ES-I3 (cell line): ENCODE data around the gene RC3H2.
"Not testable (repeated sequence)": the region's sequence is repeated elsewhere in the genome, so short reads cannot be mapped to it uniquely, and the experiment has no call there.

ENCODE experiments used
- H3K36me3 ChIP-seq: 2 replicates; pipeline ENCODE4 v1.6.1; 2013; ENCODE audit warnings: mild to moderate bottlenecking, low read length, control low read depth, moderate library complexity; ENCODE audit not compliant: insufficient read depth
- H3K4me1 ChIP-seq: 2 replicates; pipeline ENCODE4 v1.6.1; 2013; ENCODE audit warnings: mild to moderate bottlenecking, control low read depth, low read length; ENCODE audit not compliant: insufficient read depth
- H3K9ac ChIP-seq: 2 replicates; pipeline ENCODE4 v1.6.1; 2013; ENCODE audit warnings: low read depth, mild to moderate bottlenecking, low read length, moderate library complexity
- H3K9me3 ChIP-seq: 2 replicates; pipeline ENCODE4 v1.6.1; 2013; ENCODE audit warnings: mild to moderate bottlenecking, low read length, moderate library complexity; ENCODE audit not compliant: control insufficient read depth, insufficient read depth

Gene RC3H2

DNA sequence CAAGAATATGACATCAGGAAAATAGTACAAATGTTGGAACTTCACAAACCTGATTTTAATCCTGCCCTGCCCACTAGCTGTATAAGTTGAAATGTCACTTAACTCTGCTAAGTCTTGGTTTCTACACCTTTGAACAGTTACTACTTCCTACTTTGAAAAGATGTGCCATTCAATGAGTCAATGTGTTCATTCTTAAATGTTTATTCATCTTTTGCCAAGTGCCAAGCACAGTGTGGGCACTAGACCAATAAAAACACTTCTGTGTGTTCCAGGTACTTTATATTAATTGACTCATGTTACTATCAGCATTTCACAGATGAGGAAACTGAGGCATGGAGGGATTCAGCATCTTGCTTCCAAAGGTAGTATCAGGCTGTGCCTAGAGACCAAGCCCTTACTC is 89.6 kb downstream of the RC3H2 start:
- no peaks in the 10 kb centered on the region for H3K9me3 ChIP-seq
- H3K4me1 ChIP-seq: no peaks in the 10 kb centered on the region
- no peak overlapping the region for H3K9ac ChIP-seq
- 0 out of 2 replicates have a peak, but pooled peaks cover 6% of the 10 kb centered on the region for H3K36me3 ChIP-seq

DNA sequence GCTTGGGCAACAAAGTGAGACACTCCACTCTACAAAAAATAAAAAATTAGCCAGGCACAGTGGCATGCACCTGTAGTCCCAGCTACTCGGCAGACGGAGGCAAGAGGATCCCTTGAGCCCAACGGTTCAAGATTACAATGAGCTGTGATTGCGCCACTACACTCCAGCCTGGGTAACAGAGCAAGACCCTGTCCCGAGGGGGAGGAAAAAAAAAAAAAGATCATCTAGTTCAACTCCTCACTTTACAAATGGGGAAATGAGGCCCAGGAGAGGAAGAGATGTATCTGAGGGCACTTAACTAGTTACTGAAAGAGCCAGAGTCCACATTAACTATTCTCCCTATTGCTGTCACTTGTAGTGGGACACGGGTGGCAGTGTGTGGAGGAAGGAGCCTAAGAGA is 90.6 kb downstream of the RC3H2 start:
- Histone ChIP-seq H3K9ac (no peak overlapping the region), H3K36me3 (no peaks in the 10 kb centered on the region), H3K4me1 (no peaks in the 10 kb centered on the region), H3K9me3 (no peaks in the 10 kb centered on the region)

GRCh38 chr9:122812736-122813135 is 92.4 kb downstream of the RC3H2 start:
- no peaks in the 10 kb centered on the region for H3K9me3 ChIP-seq
- H3K4me1 ChIP-seq: no peaks in the 10 kb centered on the region
- no peak overlapping the region for H3K9ac ChIP-seq
- no peaks in the 10 kb centered on the region for H3K36me3 ChIP-seq

DNA sequence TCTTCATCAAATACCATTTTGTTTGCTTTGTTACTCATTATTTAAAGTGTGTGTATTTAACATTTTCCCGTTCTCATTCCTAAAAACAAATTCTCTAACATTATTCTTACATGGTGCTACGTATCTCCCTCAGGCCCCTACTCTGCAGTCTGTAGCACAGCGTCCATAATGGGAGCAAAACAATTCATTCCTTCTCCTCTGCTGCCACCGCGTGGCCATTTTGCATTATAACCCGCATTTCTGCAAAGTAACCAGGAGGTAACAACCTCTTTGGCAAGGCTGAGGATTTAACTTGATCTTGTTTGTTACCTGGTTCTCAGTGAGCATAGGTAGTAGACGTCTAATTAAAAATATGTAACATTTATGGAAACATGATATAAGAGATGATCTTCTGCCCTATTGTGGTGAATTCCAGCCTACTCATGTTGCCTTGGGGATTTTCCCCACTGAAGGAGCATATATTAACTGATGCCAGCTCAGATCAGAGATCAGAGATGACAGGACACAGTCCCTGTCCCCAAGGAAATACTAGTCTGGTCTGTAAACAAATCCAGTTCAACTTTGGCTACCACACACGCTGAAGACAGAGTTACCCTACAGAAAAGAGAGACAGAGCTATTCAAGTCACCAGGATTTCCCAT is 94.7 kb downstream of the RC3H2 start:
- Histone ChIP-seq H3K9me3 (no peaks in the 10 kb centered on the region), H3K36me3 (no peaks in the 10 kb centered on the region), H3K4me1 (no peaks in the 10 kb centered on the region), H3K9ac (no peak overlapping the region)

- not testable (repeated sequence) for H3K4me1 ChIP-seq, H3K36me3 ChIP-seq, H3K9ac ChIP-seq, H3K9me3 ChIP-seq
Measured at GRCh38 chr9:122809261-122809660, 95.9 kb downstream of the RC3H2 start.

DNA sequence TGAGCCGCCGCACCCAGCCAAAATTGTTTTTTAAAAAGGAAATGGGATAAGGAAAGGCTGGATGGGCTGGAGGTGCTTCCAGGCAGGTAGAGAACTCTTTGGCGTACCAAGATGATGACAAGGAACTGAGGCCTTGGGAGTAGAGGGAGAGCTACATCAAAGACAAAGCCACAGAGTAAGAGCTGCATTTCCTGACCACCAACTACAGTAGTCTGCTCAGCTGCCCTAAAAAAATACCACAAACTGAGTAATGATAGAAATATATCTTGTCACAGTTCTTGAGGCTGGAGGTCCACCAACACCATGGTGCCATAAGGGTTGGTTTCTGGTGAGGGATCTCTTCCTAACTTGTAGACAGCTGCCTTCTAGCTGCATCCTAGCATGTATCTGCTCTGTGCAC is 97.0 kb downstream of the RC3H2 start:
- Histone ChIP-seq H3K9me3 (no peaks in the 10 kb centered on the region), H3K9ac (no peak overlapping the region), H3K4me1 (no peaks in the 10 kb centered on the region), H3K36me3 (no peaks in the 10 kb centered on the region)

GRCh38 chr9:122807271-122807900 is 97.8 kb downstream of the RC3H2 start:
- Histone ChIP-seq H3K9me3 (no peaks in the 10 kb centered on the region), H3K4me1 (no peaks in the 10 kb centered on the region), H3K9ac (no peak overlapping the region), H3K36me3 (no peaks in the 10 kb centered on the region)

- no peak overlapping the region for H3K9ac ChIP-seq
- no peaks in the 10 kb centered on the region for H3K4me1 ChIP-seq
- no peaks in the 10 kb centered on the region for H3K36me3 ChIP-seq
- no peaks in the 10 kb centered on the region for H3K9me3 ChIP-seq
Measured at GRCh38 chr9:122806661-122807060, 98.5 kb downstream of the RC3H2 start.

GRCh38 chr9:122800066-122801060 is 104.8 kb downstream of the RC3H2 start, which contains the start of gene OR1K1:
Gene OR1K1, plus strand, starts transcription at chr9:122800123. Its CDS starts 0 bp downstream, at chr9:122800123.
- Histone ChIP-seq H3K36me3 (no peaks in the 10 kb centered on the region), H3K9ac (no peak within 1 kb of the TSS), H3K4me1 (no peaks in the 10 kb centered on the region), H3K9me3 (no peaks in the 10 kb centered on the region)

- Histone ChIP-seq H3K9me3 (no peaks in the 10 kb centered on the region), H3K9ac (no peak overlapping the region), H3K36me3 (no peaks in the 10 kb centered on the region), H3K4me1 (no peaks in the 10 kb centered on the region)
Measured at GRCh38 chr9:122797316-122798063, 107.7 kb downstream of the RC3H2 start.
